SKM-1 treated with dmso at 0.1 percent for 144 hours (cell line): ENCODE measurements around the gene COMMD1.
"Not testable (repeated sequence)": the region's sequence is repeated elsewhere in the genome, so short reads cannot be mapped to it uniquely, and the experiment has no call there.

Experiments used
- DNase-seq: peaks from one replicate; lab custom pipeline; 2025; ENCODE audit not compliant: unreplicated experiment; lab: John Stamatoyannopoulos, UW

The COMMD1 gene

DNA sequence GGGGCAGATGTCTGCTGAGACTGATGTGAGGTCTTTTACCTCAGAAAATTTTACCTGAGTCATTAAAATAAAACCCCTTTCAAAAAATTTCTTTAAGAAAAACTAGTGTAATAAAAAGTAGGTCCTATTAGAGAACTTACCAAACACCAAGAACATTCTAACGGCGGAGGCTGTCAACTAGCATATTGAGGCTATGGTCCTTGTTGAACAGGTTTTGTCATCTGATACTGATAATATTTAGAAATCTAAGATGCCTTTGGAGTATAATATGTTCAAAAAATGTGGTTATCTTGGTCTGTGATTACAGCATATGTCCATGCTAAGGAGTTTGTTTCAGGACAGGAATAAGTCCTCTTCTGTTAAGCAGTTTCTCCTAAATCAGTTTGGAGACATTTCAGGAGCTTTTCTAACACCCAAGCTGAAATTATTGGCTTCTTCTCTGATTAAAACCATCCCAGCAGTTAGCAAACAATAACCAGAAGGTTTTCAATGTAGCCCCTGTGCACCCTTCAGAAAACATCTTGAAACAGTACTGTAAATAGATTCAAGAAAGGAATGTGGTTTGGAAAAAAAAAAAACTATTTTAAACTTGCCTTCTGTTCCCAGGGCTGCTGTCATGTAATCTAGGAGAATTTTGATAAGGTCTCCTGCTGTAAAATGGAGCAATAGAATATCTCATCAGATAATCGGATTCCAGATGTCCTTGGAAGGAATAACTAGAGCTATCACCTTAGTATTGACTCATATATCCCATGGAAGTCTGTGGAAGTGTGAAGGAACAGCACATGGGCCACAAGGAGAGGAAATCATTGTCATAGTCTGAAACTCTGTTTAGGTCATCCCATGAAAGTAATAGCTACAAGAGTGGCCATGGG, 231.7 kb downstream of the COMMD1 start:
- DNase-seq, result no peak

DNA sequence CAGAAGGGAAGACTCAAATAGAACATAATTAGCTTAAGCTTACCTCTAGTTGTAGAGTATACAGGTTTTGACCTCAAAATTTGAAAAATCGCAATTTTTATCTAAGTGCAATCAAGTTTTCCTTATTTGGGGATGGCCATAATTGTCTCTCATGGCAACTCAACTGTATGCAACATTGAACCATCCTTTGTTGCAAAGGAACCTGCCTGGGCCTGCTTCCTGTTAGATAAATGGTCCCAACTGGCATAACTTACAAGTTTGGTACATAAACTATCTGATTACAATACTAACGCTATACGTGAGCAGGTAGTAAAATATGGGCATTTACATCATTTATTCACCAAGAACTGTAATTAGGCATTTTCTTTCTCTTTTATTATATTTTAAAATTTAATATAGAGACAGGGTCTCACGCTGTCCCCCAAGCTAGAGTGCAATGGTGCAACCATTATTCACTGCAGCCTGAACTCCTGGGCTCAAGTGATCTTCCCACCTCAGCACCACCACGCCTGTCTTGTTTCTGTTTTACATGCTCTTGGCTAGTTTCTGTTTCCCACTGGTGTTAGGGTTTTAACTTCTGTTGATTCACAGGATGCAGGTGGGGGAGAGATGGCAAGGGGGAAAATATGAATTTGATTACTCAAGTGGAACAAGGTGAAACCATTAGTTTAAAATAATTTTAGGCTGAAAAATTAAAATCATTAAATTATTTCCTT, 235.1 kb downstream of the COMMD1 start:
- no peak for DNase-seq

- no peak for DNase-seq
Measured at GRCh38 chr2:62141142-62141740, 235.8 kb downstream of the COMMD1 start.

- DNase-seq, result no peak
Measured at GRCh38 chr2:62142054-62142453, 236.6 kb downstream of the COMMD1 start.

- no peak for DNase-seq
Measured at GRCh38 chr2:62143696-62144095, 238.2 kb downstream of the COMMD1 start.

DNA sequence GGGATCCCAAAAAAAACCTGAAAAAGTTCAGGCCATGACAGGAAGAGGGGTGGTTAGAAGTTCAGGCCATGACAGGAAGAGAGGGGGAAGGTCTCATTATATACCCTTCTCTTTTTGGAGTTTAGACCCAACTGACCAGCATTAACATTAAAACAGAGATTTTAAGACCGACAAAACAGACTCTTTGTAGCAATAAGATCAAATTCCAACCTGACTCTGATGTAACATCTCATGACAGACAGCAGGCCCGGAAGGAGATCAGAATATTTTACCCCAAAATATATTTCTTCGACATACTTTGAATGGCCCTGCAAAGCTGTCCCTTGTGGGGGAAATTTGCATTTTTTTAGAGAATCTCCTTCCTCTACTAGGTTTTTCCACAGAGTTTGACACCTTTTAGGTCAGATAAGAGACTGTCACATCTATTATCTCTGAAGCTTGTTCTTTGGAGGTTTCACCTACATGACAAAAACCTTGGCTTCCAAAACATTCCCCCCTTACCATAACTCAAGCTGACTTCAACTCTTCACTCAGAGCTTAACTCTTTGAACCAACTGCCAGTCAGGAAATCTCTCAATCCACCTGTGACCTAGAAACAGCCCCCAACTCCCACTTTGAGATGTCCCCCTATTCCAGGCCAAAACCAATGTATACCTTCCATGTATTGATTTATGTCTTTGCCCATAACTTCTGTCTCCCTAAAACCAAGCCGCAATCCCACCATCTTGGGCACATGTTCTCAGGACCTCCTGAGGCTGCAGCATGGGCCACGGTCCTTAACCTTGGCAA, 239.4 kb downstream of the COMMD1 start:
- DNase-seq, result no peak

GRCh38 chr2:62145478-62146100, 240.1 kb downstream of the COMMD1 start:
- DNase-seq, result peak; percentile 39

DNA sequence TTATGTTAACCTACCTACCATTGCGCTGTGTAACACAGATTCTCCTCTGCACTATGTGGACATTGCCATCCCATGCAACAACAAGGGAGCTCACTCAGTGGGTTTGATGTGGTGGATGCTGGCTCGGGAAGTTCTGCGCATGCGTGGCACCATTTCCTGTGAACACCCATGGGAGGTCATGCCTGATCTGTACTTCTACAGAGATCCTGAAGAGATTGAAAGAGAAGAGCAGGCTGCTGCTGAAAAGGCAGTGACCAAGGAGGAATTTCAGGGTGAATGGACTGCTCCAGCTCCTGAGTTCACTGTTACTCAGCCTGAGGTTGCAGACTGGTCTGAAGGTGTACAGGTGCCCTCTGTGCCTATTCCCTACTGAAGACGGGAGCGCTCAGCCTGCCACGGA, 241.3 kb downstream of the COMMD1 start:
- not testable (repeated sequence) for DNase-seq

- no peak for DNase-seq
Measured at GRCh38 chr2:62147610-62148301, 242.3 kb downstream of the COMMD1 start.

- no peak for DNase-seq
Measured at GRCh38 chr2:62149708-62150107, 244.2 kb downstream of the COMMD1 start.

GRCh38 chr2:62150597-62151305, 245.3 kb downstream of the COMMD1 start:
- DNase-seq, result no peak

GRCh38 chr2:62151306-62151638, 245.8 kb downstream of the COMMD1 start:
- no peak for DNase-seq

DNA sequence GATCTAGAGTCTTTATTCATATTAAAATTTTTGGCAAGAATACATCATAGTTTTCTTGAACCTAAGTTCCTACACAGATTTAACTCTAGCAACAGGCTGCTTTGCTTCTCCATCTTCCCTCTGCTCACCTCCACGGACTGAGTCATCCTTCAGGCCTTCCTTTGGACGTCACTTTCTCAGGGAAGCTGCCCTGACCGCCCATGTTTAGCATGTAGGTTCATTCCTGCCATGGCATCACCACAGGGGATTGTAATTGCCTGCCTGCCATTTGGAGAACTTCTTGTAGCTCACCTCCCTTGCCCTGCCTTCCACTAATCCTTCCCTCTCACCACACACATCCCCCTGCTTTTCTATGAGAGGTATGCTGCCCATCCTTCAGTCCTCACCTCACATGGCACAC, 246.5 kb downstream of the COMMD1 start:
- no peak for DNase-seq

- no peak for DNase-seq
Measured at GRCh38 chr2:62156861-62157496, 251.5 kb downstream of the COMMD1 start.

- no peak for DNase-seq
Measured at GRCh38 chr2:62158444-62159121, 253.1 kb downstream of the COMMD1 start.

- DNase-seq, result not testable (repeated sequence)
Measured at GRCh38 chr2:62160691-62161090, 255.2 kb downstream of the COMMD1 start.

DNA sequence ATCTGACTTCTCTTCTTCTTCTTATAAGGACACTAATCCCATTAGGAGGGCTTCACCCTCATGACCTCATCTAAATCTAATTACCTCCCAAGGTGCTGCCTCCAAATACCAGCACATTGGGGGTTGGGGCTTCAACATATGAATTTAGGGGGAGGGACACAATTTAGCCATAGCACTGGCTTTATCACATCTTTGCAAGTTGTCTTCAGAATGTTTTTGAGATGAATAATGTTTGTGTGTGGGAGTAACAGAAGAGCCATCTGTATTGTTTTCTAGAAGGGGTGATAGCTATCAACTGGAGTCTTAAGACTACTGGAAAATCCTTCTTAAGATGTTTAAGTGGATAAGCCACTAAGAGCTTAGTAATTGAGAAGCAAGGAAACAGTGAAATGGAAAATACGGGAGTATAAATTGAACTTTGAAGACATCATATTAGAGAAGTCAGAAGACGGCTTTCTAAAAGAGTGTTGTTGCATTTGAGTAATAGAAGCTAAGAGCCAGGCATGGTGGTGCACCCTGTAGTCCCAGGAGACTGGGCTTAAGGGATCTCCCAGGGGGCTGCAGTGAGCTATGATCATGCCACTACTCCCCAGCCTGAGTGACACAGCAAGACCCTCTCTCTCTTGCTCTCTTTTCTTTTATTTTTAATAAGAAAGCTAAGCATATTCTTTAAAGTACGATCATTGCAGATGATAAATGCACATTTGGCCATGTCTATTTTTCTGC, 257.8 kb downstream of the COMMD1 start:
- DNase-seq, result no peak

DNA sequence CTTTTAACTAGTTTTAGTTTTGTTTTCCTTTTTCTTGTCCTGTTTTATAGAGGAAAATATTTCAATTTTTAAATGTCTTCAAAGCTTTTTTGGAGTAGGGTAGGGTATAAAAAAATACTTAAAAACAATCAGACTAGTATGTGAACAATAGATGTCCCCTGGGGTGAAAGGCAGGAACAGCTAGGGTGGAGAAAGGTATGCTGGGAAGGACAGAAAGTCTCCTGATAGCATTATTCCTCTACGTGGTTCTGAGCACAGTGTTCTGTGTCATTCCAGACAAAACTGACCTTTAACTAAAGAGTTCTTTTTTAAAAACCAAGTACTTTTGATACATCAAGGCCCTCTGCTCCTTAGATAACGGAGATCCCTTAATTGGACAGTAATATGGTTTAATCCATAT, 258.4 kb downstream of the COMMD1 start:
- DNase-seq, result no peak
